WTC11 (cell line): ENCODE results near the gene PTPRN2.

Source experiments
- KAT7 ChIP-seq: sonication (generic); formaldehyde crosslinking; IDR thresholded peaks from 2 replicates; pipeline ENCODE4 v1.8.1; 2023; ENCODE audit warnings: missing genetic modification reagents, mild to moderate bottlenecking, borderline replicate concordance
- TF ChIP-seq, protein P1 (sequence below): sonication (generic); formaldehyde crosslinking; conservative IDR thresholded peaks from 2 replicates; pipeline ENCODE4 v1.8.1; 2022; ENCODE audit warnings: mild to moderate bottlenecking, missing genetic modification reagents
- TF ChIP-seq, protein P2 (sequence below): fragments of 200-600 bp; IDR thresholded peaks from 2 replicates; pipeline ENCODE4 v1.8.0; 2022; ENCODE audit warnings: antibody characterized with exemption

- TF ChIP-seq, protein P1, sequence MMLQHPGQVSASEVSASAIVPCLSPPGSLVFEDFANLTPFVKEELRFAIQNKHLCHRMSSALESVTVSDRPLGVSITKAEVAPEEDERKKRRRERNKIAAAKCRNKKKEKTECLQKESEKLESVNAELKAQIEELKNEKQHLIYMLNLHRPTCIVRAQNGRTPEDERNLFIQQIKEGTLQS (CRISPR knock-in tag), result no peak
- TF ChIP-seq KAT7 (CRISPR knock-in tag), result no peak
- TF ChIP-seq, protein P2, sequence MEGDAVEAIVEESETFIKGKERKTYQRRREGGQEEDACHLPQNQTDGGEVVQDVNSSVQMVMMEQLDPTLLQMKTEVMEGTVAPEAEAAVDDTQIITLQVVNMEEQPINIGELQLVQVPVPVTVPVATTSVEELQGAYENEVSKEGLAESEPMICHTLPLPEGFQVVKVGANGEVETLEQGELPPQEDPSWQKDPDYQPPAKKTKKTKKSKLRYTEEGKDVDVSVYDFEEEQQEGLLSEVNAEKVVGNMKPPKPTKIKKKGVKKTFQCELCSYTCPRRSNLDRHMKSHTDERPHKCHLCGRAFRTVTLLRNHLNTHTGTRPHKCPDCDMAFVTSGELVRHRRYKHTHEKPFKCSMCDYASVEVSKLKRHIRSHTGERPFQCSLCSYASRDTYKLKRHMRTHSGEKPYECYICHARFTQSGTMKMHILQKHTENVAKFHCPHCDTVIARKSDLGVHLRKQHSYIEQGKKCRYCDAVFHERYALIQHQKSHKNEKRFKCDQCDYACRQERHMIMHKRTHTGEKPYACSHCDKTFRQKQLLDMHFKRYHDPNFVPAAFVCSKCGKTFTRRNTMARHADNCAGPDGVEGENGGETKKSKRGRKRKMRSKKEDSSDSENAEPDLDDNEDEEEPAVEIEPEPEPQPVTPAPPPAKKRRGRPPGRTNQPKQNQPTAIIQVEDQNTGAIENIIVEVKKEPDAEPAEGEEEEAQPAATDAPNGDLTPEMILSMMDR, result no peak
These were observed 1073.9 kb downstream of the PTPRN2 start for GRCh38 chr7:157513682-157514081.
